ENCODE measurements around the gene PSMD3. TPM values are rescaled to one million over a fixed set of nuclear protein-coding genes. Genes with fewer than 3 reads are reported as not detected.

Gene PSMD3
- total and polyA plus RNA-seq, 4 donors: 30.7 to 80.7 (median 66.3) TPM

DNA sequence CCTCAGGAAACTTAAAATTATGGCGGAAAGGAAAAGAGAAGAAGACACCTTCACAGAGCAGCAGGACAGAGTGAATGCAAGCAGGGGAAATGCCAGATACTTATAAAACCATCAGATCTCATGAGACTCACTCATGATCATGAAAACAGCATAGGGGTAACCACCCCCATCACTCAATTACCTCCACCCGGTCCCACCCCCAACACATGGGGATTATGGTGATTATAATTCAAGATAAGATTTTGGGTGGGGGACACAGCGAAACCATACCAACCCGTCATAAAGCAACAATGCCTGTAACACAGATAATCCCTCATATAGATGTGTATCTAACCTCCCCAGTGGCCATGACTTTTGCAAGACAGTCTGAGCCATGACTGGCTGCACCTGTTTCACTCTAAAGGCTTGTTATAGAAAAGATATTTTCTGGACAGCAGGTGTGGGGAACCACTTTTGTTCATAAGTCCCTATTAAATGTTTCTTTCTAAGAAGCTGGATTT lies 24.8 kb upstream of the PSMD3 start:
- Histone ChIP-seq H3K27ac (ENCODE audit: low read depth in 1 of 2, low read length in 2 of 2) (no peak overlapping the region), H3K4me1 (ENCODE audit: control insufficient read depth in 4 of 4, insufficient read depth in 4 of 4, low read length in 3 of 4) (peaks cover 7 to 20% (median 13%) of the 10 kb centered on the region in 4 donors), H3K36me3 (ENCODE audit: control insufficient read depth in 4 of 4, insufficient read depth in 3 of 4, low read depth in 1 of 4, low read length in 3 of 4) (no peaks in the 10 kb centered on the region), H3K9ac (ENCODE audit: low read depth in 1 of 2, low read length in 2 of 2) (no peak overlapping the region), H3K9me3 (ENCODE audit: control insufficient read depth in 4 of 4, low read length in 3 of 4) (no peaks in the 10 kb centered on the region), H3K4me3 (ENCODE audit: low read depth in 1 of 3, low read length in 3 of 3) (no peak overlapping the region), H3K27me3 (ENCODE audit: control insufficient read depth in 4 of 4, insufficient read depth in 4 of 4, low read length in 3 of 4) (no peaks in the 10 kb centered on the region)
- WGBS: 67% methylated on average over 4 of the region's 4 CpGs
- DNase-seq (ENCODE audit: low spot score): no peak
- TF ChIP-seq HNF4G (IDR thresholded peaks at IDR 0.05) (no peak), NR2F2 (IDR thresholded peaks at IDR 0.05) (no peak), GABPA (IDR thresholded peaks at IDR 0.05 in 1 of 2, conservative IDR thresholded peaks at IDR 0.05 in 1 of 2) (no peak), HNF4A (conservative IDR thresholded peaks at IDR 0.05) (no peak)

DNA sequence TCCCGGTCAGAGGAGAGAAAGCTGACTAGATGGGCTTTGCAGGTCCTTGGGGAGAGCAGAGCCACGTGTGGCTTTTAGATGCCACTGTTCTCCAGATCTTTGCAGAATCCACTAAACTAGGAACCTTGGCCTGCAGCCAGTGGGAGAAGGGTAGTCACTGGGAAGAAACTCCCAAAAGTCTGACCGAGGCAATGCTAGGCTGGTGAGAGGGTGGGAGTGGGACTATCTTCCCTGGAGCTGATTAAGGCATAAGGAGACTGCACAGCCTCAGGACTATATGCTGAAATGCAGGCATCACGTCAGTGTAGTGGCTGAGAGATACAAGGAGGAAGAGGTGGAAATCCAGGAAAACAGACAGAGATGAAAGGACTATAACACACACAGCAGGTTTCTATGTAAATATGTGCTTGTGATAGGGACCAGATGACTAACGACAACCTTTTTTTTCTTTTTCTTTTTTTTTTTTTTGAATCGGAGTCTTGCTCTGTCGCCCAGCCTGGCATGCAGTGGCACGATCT lies 20.0 kb upstream of the PSMD3 start:
- Histone ChIP-seq H3K4me3 (ENCODE audit: low read depth in 1 of 3, low read length in 3 of 3) (no peak overlapping the region), H3K27ac (ENCODE audit: low read depth in 1 of 2, low read length in 2 of 2) (no peak overlapping the region), H3K36me3 (ENCODE audit: control insufficient read depth in 4 of 4, insufficient read depth in 3 of 4, low read depth in 1 of 4, low read length in 3 of 4) (no peaks in the 10 kb centered on the region), H3K9me3 (ENCODE audit: control insufficient read depth in 4 of 4, low read length in 3 of 4) (no peaks in the 10 kb centered on the region), H3K27me3 (ENCODE audit: control insufficient read depth in 4 of 4, insufficient read depth in 4 of 4, low read length in 3 of 4) (no peaks in the 10 kb centered on the region), H3K9ac (ENCODE audit: low read depth in 1 of 2, low read length in 2 of 2) (no peak overlapping the region), H3K4me1 (ENCODE audit: control insufficient read depth in 4 of 4, insufficient read depth in 4 of 4, low read length in 3 of 4) (no peaks in the 10 kb centered on the region)
- WGBS: 70% methylated on average over 8 of the region's 8 CpGs
- DNase-seq (ENCODE audit: low spot score): no peak
- TF ChIP-seq NR2F2 (IDR thresholded peaks at IDR 0.05) (no peak), SP1 (IDR thresholded peaks at IDR 0.05) (no peak), FOXA1 (IDR thresholded peaks at IDR 0.05) (no peak), RAD21 (IDR thresholded peaks at IDR 0.05) (no peak), TAF1 (conservative IDR thresholded peaks at IDR 0.05) (no peak), EGR1 (IDR thresholded peaks at IDR 0.05; ENCODE audit: low read depth in 2 of 2) (no peak), FOXA2 (IDR thresholded peaks at IDR 0.05) (no peak)
- TF ChIP-seq, protein P1, sequence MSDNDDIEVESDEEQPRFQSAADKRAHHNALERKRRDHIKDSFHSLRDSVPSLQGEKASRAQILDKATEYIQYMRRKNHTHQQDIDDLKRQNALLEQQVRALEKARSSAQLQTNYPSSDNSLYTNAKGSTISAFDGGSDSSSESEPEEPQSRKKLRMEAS (IDR thresholded peaks at IDR 0.05): no peak
- TF ChIP-seq, protein P2, sequence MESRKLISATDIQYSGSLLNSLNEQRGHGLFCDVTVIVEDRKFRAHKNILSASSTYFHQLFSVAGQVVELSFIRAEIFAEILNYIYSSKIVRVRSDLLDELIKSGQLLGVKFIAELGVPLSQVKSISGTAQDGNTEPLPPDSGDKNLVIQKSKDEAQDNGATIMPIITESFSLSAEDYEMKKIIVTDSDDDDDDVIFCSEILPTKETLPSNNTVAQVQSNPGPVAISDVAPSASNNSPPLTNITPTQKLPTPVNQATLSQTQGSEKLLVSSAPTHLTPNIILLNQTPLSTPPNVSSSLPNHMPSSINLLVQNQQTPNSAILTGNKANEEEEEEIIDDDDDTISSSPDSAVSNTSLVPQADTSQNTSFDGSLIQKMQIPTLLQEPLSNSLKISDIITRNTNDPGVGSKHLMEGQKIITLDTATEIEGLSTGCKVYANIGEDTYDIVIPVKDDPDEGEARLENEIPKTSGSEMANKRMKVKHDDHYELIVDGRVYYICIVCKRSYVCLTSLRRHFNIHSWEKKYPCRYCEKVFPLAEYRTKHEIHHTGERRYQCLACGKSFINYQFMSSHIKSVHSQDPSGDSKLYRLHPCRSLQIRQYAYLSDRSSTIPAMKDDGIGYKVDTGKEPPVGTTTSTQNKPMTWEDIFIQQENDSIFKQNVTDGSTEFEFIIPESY (IDR thresholded peaks at IDR 0.05): no peak

DNA sequence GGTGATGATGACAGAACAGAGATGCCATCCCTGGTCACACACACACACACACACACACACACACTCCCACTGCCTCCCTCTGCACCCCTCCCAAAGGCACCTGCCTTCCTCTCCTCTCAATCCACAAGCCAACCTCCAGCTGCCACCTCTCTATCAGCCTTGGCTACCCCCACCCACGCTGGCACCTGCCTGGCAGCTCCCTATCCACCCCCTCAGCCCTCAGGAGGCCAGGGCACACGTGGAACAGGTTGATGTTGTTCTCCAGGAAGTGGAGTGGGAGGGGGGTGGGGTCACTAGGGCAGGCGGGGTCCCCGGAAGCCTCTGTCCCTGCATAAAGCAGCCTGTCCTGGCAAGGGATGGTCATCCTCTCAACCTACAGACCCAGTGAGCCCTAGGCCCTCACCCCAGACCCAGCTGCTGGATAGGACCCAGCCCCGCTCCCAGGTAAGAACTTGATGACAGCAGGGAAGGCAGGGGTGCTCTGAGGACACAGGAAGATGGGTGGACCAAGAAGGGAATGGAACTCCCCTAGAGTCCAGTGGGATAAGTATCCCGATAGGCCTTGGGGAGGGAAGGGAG lies 17.9 kb upstream of the PSMD3 start, which contains the start of gene GSDMA:
TSS of gene GSDMA (plus strand) at position 363 of the 579 bp plus-strand sequence. CDS start 2,684 bp downstream, outside the sequence.
- Histone ChIP-seq H3K36me3 (ENCODE audit: control insufficient read depth in 4 of 4, insufficient read depth in 3 of 4, low read depth in 1 of 4, low read length in 3 of 4) (no peaks in the 10 kb centered on the region), H3K4me1 (ENCODE audit: control insufficient read depth in 4 of 4, insufficient read depth in 4 of 4, low read length in 3 of 4) (no peaks in the 10 kb centered on the region), H3K9ac (ENCODE audit: low read depth in 1 of 2, low read length in 2 of 2) (no peak within 1 kb of the TSS), H3K27ac (ENCODE audit: low read depth in 1 of 2, low read length in 2 of 2) (no peak within 1 kb of the TSS), H3K9me3 (ENCODE audit: control insufficient read depth in 4 of 4, low read length in 3 of 4) (no peaks in the 10 kb centered on the region), H3K4me3 (ENCODE audit: low read depth in 1 of 3, low read length in 3 of 3) (no peak within 1 kb of the TSS), H3K27me3 (ENCODE audit: control insufficient read depth in 4 of 4, insufficient read depth in 4 of 4, low read length in 3 of 4) (no peaks in the 10 kb centered on the region)
- 65% methylated on average over 6 of the region's 6 CpGs for WGBS
- DNase-seq (ENCODE audit: low spot score): no peak
- TF ChIP-seq GABPA (IDR thresholded peaks at IDR 0.05 in 1 of 2, conservative IDR thresholded peaks at IDR 0.05 in 1 of 2): no peak
- TF ChIP-seq JUND (IDR thresholded peaks at IDR 0.05): no peak
- TF ChIP-seq, protein P3, sequence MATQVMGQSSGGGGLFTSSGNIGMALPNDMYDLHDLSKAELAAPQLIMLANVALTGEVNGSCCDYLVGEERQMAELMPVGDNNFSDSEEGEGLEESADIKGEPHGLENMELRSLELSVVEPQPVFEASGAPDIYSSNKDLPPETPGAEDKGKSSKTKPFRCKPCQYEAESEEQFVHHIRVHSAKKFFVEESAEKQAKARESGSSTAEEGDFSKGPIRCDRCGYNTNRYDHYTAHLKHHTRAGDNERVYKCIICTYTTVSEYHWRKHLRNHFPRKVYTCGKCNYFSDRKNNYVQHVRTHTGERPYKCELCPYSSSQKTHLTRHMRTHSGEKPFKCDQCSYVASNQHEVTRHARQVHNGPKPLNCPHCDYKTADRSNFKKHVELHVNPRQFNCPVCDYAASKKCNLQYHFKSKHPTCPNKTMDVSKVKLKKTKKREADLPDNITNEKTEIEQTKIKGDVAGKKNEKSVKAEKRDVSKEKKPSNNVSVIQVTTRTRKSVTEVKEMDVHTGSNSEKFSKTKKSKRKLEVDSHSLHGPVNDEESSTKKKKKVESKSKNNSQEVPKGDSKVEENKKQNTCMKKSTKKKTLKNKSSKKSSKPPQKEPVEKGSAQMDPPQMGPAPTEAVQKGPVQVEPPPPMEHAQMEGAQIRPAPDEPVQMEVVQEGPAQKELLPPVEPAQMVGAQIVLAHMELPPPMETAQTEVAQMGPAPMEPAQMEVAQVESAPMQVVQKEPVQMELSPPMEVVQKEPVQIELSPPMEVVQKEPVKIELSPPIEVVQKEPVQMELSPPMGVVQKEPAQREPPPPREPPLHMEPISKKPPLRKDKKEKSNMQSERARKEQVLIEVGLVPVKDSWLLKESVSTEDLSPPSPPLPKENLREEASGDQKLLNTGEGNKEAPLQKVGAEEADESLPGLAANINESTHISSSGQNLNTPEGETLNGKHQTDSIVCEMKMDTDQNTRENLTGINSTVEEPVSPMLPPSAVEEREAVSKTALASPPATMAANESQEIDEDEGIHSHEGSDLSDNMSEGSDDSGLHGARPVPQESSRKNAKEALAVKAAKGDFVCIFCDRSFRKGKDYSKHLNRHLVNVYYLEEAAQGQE (IDR thresholded peaks at IDR 0.05): no peak
- no peak for TF ChIP-seq YY1 (IDR thresholded peaks at IDR 0.05)
- TF ChIP-seq, protein P4, sequence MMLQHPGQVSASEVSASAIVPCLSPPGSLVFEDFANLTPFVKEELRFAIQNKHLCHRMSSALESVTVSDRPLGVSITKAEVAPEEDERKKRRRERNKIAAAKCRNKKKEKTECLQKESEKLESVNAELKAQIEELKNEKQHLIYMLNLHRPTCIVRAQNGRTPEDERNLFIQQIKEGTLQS (IDR thresholded peaks at IDR 0.05): no peak
- TF ChIP-seq HNF4A (conservative IDR thresholded peaks at IDR 0.05): no peak
- TF ChIP-seq SP1 (IDR thresholded peaks at IDR 0.05): no peak
- no peak for TF ChIP-seq FOXA2 (IDR thresholded peaks at IDR 0.05)
- no peak for TF ChIP-seq TAF1 (conservative IDR thresholded peaks at IDR 0.05)
- no peak for TF ChIP-seq FOXA1 (IDR thresholded peaks at IDR 0.05)
- TF ChIP-seq, protein P1 (IDR thresholded peaks at IDR 0.05): no peak
- no peak for TF ChIP-seq RAD21 (IDR thresholded peaks at IDR 0.05)
- TF ChIP-seq HNF4G (IDR thresholded peaks at IDR 0.05): no peak
- TF ChIP-seq EGR1 (IDR thresholded peaks at IDR 0.05; ENCODE audit: low read depth in 2 of 2): no peak
- TF ChIP-seq, protein P5, sequence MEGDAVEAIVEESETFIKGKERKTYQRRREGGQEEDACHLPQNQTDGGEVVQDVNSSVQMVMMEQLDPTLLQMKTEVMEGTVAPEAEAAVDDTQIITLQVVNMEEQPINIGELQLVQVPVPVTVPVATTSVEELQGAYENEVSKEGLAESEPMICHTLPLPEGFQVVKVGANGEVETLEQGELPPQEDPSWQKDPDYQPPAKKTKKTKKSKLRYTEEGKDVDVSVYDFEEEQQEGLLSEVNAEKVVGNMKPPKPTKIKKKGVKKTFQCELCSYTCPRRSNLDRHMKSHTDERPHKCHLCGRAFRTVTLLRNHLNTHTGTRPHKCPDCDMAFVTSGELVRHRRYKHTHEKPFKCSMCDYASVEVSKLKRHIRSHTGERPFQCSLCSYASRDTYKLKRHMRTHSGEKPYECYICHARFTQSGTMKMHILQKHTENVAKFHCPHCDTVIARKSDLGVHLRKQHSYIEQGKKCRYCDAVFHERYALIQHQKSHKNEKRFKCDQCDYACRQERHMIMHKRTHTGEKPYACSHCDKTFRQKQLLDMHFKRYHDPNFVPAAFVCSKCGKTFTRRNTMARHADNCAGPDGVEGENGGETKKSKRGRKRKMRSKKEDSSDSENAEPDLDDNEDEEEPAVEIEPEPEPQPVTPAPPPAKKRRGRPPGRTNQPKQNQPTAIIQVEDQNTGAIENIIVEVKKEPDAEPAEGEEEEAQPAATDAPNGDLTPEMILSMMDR (IDR thresholded peaks at IDR 0.05; ENCODE audit: low read depth, low read length, missing input control): no peak
